Upper lobe of left lung (tissue), 4 donors: ENCODE data around the gene BBS4.

Experiments
- CTCF ChIP-seq, 6 experiments: fragments of 450-650 bp in 4 of 6; fragments of 200-600 bp in 2 of 6; sonication (generic) in 2 of 6; IDR thresholded peaks; one replicate each; pipeline ENCODE4 v1.5.1; 2016 to 2019; ENCODE audit warnings: antibody characterized with exemption in 6 of 6
- POLR2AphosphoS5 ChIP-seq, 2 donors: sonication (generic); formaldehyde crosslinking; IDR thresholded peaks; one replicate each; pipeline ENCODE4 v1.5.1; 2017; ENCODE audit warnings: antibody characterized with exemption in 2 of 2

GRCh38 chr15:72786242-72786641, 100.2 kb downstream of the BBS4 start:
- TF ChIP-seq CTCF (IDR thresholded peaks at IDR 0.05) (no peak), POLR2AphosphoS5 (IDR thresholded peaks at IDR 0.05) (no peak)
